Loucy (cell line): Measurements from ENCODE around the gene PJVK.

Experiments
- H2AFZ ChIP-seq: fragments of 200-600 bp; sonication (generic); 2 replicates; pipeline ENCODE4 v1.6.0; 2016; ENCODE audit warnings: antibody characterized with exemption, mild to moderate bottlenecking, low read length, moderate library complexity
- H3F3A ChIP-seq: fragments of 200-600 bp; 2 replicates; pipeline ENCODE4 v1.6.0; 2016; ENCODE audit warnings: antibody characterized with exemption, low read depth, mild to moderate bottlenecking
- H3K27me3 ChIP-seq: fragments of 200-600 bp; sonication (generic); 2 replicates; pipeline ENCODE4 v1.6.1; 2014; ENCODE audit warnings: low read length, mild to moderate bottlenecking; ENCODE audit not compliant: insufficient read depth, poor library complexity, severe bottlenecking
- H3K36me3 ChIP-seq: fragments of 200-600 bp; sonication (generic); 2 replicates; pipeline ENCODE4 v1.6.1; 2016; ENCODE audit warnings: low read length; ENCODE audit not compliant: insufficient read depth
- H3K4me1 ChIP-seq: fragments of 200-600 bp; sonication (generic); 2 replicates; pipeline ENCODE4 v1.5.1; 2014; ENCODE audit warnings: low read length, mild to moderate bottlenecking; ENCODE audit not compliant: insufficient read depth, poor library complexity, severe bottlenecking
- H3K4me2 ChIP-seq: fragments of 200-600 bp; sonication (generic); 2 replicates; pipeline ENCODE4 v1.6.0; 2014; ENCODE audit warnings: antibody characterized with exemption, low read length, low read depth, mild to moderate bottlenecking; ENCODE audit not compliant: poor library complexity, severe bottlenecking
- H3K4me3 ChIP-seq: fragments of 200-600 bp; sonication (generic); 2 replicates; pipeline ENCODE4 v1.5.1; 2014; ENCODE audit warnings: low read length, mild to moderate bottlenecking, mixed read lengths; ENCODE audit not compliant: poor library complexity, severe bottlenecking
- H3K79me2 ChIP-seq: fragments of 200-600 bp; sonication (generic); 2 replicates; pipeline ENCODE4 v1.6.1; 2014; ENCODE audit warnings: low read length; ENCODE audit not compliant: insufficient read depth
- H3K9ac ChIP-seq: fragments of 200-600 bp; sonication (generic); 2 replicates; pipeline ENCODE4 v1.6.0; 2014; ENCODE audit warnings: mild to moderate bottlenecking, low read depth, low read length, moderate library complexity; ENCODE audit not compliant: poor library complexity, severe bottlenecking
- H3K9me2 ChIP-seq: fragments of 200-600 bp; sonication (generic); replicated peaks from 2 replicates; pipeline ENCODE4 v1.6.1; 2016; ENCODE audit warnings: low read depth, low read length, mixed read lengths
- H3K9me3 ChIP-seq: fragments of 200-600 bp; sonication (generic); 2 replicates; pipeline ENCODE4 v1.6.1; 2014; ENCODE audit warnings: mild to moderate bottlenecking, antibody characterized with exemption, low read length, low read depth; ENCODE audit not compliant: insufficient read depth
- H4K20me1 ChIP-seq: fragments of 200-600 bp; sonication (generic); 2 replicates; pipeline ENCODE4 v1.6.0; 2014; ENCODE audit warnings: antibody characterized with exemption, low read length, mild to moderate bottlenecking; ENCODE audit not compliant: insufficient read depth, poor library complexity, severe bottlenecking
- EZH2phosphoT487 ChIP-seq: fragments of 200-600 bp; IDR thresholded peaks from 2 replicates; pipeline ENCODE4 v1.6.1; 2018; ENCODE audit warnings: antibody characterized with exemption, mild to moderate bottlenecking, moderate library complexity, borderline replicate concordance
- TF ChIP-seq, protein P1 (sequence below): fragments of 200-600 bp; sonication (generic); conservative IDR thresholded peaks from 2 replicates; pipeline ENCODE4 v1.5.1; 2014; ENCODE audit warnings: mild to moderate bottlenecking, antibody characterized with exemption, low read length

The PJVK gene

DNA sequence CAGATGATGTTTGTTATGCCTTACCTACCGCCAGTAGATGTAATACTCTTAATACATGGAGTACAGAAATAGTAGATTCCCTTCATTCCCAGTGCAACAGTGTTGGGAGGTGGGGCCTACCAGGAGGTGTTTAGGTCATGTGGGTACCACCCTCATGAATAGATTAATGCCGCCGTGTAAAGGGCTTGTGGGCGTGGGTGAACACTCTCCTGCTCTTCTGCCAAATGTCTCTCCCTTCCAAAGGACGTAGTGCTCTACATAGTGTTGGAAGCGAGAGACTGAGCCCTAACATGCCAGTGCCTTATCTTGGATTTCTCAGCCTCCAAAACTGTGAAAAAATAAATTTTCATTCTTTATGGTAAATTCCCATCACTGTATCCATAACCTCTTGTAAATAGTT is 59.2 kb downstream of the PJVK start:
- no peak overlapping the region for H3K4me2 ChIP-seq
- TF ChIP-seq, protein P1, sequence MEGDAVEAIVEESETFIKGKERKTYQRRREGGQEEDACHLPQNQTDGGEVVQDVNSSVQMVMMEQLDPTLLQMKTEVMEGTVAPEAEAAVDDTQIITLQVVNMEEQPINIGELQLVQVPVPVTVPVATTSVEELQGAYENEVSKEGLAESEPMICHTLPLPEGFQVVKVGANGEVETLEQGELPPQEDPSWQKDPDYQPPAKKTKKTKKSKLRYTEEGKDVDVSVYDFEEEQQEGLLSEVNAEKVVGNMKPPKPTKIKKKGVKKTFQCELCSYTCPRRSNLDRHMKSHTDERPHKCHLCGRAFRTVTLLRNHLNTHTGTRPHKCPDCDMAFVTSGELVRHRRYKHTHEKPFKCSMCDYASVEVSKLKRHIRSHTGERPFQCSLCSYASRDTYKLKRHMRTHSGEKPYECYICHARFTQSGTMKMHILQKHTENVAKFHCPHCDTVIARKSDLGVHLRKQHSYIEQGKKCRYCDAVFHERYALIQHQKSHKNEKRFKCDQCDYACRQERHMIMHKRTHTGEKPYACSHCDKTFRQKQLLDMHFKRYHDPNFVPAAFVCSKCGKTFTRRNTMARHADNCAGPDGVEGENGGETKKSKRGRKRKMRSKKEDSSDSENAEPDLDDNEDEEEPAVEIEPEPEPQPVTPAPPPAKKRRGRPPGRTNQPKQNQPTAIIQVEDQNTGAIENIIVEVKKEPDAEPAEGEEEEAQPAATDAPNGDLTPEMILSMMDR: no peak
- TF ChIP-seq EZH2phosphoT487: no peak
- H3F3A ChIP-seq: no peaks in the 10 kb centered on the region
- no peak overlapping the region for H2AFZ ChIP-seq
- H3K79me2 ChIP-seq: no peaks in the 10 kb centered on the region
- H4K20me1 ChIP-seq: no peaks in the 10 kb centered on the region
- no peaks in the 10 kb centered on the region for H3K9me3 ChIP-seq
- peaks cover 6% of the 10 kb centered on the region for H3K4me1 ChIP-seq
- no peaks in the 10 kb centered on the region for H3K27me3 ChIP-seq
- H3K36me3 ChIP-seq: peaks cover 9% of the 10 kb centered on the region
- H3K9me2 ChIP-seq: no peaks in the 10 kb centered on the region
- no peak overlapping the region for H3K9ac ChIP-seq
- no peak overlapping the region for H3K4me3 ChIP-seq
